Activated CD8-positive, alpha-beta memory T cell treated with anti-CD3 and anti-CD28 coated beads for 48 hours (primary cell): ENCODE results near the gene CRYBA1.
"Not testable (repeated sequence)": the region's sequence is repeated elsewhere in the genome, so short reads cannot be mapped to it uniquely, and the experiment has no call there.

Source experiments
- DNase-seq, 3 experiments: peaks; one replicate each; pipeline ENCODE4 v3.0.0-alpha.2; 2020; ENCODE audit warnings: low read depth in 2 of 3, low spot score in 2 of 3

CRYBA1 gene

GRCh38 chr17:29246628-29247027 is at the start of gene CRYBA1:
CRYBA1 (plus strand) TSS chr17:29246859; CDS start chr17:29246864, 5 bp downstream.
- DNase-seq, result no peak

GRCh38 chr17:29197516-29198272 is 49.0 kb upstream of the CRYBA1 start:
- no peak for DNase-seq

- DNase-seq, result not testable (repeated sequence)
Measured at GRCh38 chr17:29204068-29204804, 42.4 kb upstream of the CRYBA1 start.

- DNase-seq, result no peak
Measured at GRCh38 chr17:29205047-29205446, 41.6 kb upstream of the CRYBA1 start.

GRCh38 chr17:29207975-29208374 is 38.7 kb upstream of the CRYBA1 start:
- DNase-seq, result no peak

GRCh38 chr17:29209073-29209472 is 37.6 kb upstream of the CRYBA1 start:
- DNase-seq, result no peak

- no peak for DNase-seq
Measured at GRCh38 chr17:29210879-29211278, 35.8 kb upstream of the CRYBA1 start.

GRCh38 chr17:29212094-29212631 is 34.5 kb upstream of the CRYBA1 start:
- no peak for DNase-seq

- no peak for DNase-seq
Measured at GRCh38 chr17:29212681-29213121, 34.0 kb upstream of the CRYBA1 start.

GRCh38 chr17:29214215-29215146 is 32.2 kb upstream of the CRYBA1 start:
- no peak for DNase-seq

- DNase-seq, result no peak
Measured at GRCh38 chr17:29215174-29215573, 31.5 kb upstream of the CRYBA1 start.

- DNase-seq, result no peak
Measured at GRCh38 chr17:29215717-29216116, 30.9 kb upstream of the CRYBA1 start.

GRCh38 chr17:29216181-29216580 is 30.5 kb upstream of the CRYBA1 start:
- DNase-seq, result no peak

- DNase-seq, result no peak
Measured at GRCh38 chr17:29216856-29217255, 29.8 kb upstream of the CRYBA1 start.

GRCh38 chr17:29219378-29220047 is 27.1 kb upstream of the CRYBA1 start:
- peak; percentile 24 to 64 (median 50) for DNase-seq

- not testable (repeated sequence) for DNase-seq
Measured at GRCh38 chr17:29221338-29221737, 25.3 kb upstream of the CRYBA1 start.

GRCh38 chr17:29225396-29225795 is 21.3 kb upstream of the CRYBA1 start:
- no peak for DNase-seq

- no peak for DNase-seq
Measured at GRCh38 chr17:29233301-29233700, 13.4 kb upstream of the CRYBA1 start.

GRCh38 chr17:29234972-29235371 is 11.7 kb upstream of the CRYBA1 start:
- DNase-seq, result not testable (repeated sequence)

- no peak for DNase-seq
Measured at GRCh38 chr17:29235904-29236303, 10.8 kb upstream of the CRYBA1 start.
